ENCODE results near the gene APMAP.

APMAP gene

DNA sequence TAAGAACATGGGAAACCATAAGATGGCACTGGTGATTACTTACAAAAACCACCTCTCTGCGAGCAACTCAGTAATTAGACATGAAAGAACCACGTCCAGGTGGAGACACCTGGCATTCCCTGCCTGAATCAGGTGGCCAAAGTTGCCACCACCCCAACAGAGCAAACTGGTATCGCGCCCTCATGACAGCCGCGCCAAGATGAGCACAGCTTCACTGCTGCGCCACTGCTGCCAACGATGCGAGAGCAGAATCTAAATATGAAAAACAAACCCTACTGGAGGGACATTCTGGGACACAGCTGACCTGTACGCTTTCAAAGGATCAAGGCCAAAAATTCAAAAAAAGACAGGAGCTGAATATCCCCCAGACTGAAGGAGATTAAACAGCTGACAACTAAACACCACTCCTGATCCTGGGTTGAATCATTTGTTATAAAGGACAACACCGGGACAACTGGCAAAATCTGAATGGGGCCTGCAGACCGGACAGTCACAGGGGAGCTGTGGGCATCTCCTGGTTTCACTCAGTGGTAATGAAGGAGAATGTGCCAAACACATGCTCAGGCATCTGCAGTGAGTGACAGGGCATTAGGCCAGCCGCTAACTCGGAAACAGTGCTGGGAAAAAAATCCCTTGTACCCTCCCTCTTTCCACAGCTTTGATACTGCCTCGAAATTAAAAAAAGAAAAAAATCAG, 26.1 kb downstream of the APMAP start:
- H3K27ac ChIP-seq (ENCODE audit: low read length) = no peak overlapping the region
- no peak overlapping the region for H3K4me3 ChIP-seq (ENCODE audit: low read length)
- H3K36me3 ChIP-seq (ENCODE audit: insufficient read depth, low read depth, low read length) = peaks cover 74% of the 10 kb centered on the region

DNA sequence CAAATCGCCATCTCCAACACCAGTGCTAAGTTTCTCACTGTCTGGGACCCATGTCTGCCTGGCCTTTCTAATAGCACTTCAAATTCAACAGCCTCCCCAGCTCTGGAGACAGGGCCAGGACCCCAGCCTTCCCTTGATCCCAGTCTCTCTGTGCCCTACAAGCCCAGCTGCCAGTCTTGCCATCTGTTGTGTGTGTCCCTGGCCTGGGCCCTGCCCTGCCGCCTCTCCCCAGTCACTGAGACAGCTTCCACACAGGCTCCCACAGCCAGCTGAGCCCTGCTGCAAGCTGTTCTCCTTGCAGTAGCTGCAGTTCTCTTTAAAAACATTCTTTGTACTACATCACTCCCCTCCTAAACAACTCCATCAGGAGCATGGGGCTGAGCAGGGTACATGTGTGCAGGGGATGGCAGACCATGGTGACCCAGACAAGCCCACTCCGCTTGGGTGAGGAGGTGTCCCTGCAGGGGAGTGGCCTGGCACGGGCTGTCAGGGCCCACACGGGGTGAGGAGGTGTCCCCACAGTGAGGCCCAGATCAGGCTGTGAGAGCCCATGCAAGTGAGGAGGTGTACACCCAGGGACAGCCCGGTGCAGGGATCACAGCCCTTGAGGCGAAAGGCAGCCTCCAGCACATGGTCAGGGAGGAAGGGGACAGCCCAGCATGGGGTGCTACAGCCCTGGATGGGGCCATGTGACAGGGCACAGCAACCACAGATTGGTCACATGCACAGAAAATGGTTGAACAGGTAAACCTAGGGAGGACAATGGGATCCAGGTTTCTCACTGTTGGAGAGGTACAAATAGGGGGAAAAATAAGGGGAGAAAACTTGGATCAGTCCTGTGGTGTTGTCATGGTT, 27.3 kb downstream of the APMAP start:
- Histone ChIP-seq H3K4me1 (ENCODE audit: insufficient read depth, low read length) (no peaks in the 10 kb centered on the region), H3K27me3 (ENCODE audit: insufficient read depth, low read length) (no peaks in the 10 kb centered on the region), H3K9ac (ENCODE audit: low read depth, low read length) (no peak overlapping the region), H3K27ac (ENCODE audit: low read length) (no peak overlapping the region), H3K4me3 (ENCODE audit: low read length) (no peak overlapping the region), H3K36me3 (ENCODE audit: insufficient read depth, low read depth, low read length) (peaks cover 83% of the 10 kb centered on the region), H3K9me3 (ENCODE audit: insufficient read depth, low read depth, low read length) (no peaks in the 10 kb centered on the region)

More for the DNA sequence above, 26.1 kb downstream of the APMAP start:
- H3K9me3 ChIP-seq (ENCODE audit: insufficient read depth, low read depth, low read length) = no peaks in the 10 kb centered on the region
- no peaks in the 10 kb centered on the region for H3K27me3 ChIP-seq (ENCODE audit: insufficient read depth, low read length)
- H3K4me1 ChIP-seq (ENCODE audit: insufficient read depth, low read length) = no peaks in the 10 kb centered on the region
- H3K9ac ChIP-seq (ENCODE audit: low read depth, low read length) = no peak overlapping the region

DNA sequence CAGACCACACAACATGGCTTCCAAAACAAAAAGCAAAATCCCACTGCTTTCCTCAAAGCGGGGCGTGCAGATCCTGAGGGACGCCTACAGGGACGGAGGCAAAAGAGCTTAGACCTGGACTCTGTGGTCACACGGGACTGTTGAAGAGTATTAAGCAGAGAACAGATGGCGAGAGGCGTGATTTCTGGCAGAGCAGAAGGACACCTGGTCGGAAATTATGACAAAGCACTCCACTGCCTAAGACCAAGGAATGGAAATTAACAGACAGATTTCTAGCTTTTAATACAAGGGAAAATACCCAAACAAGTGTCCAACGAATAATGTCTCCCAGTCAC, 28.1 kb downstream of the APMAP start:
- Histone ChIP-seq H3K9ac (ENCODE audit: low read depth, low read length) (no peak overlapping the region), H3K27ac (ENCODE audit: low read length) (no peak overlapping the region), H3K9me3 (ENCODE audit: insufficient read depth, low read depth, low read length) (no peaks in the 10 kb centered on the region), H3K27me3 (ENCODE audit: insufficient read depth, low read length) (no peaks in the 10 kb centered on the region), H3K4me3 (ENCODE audit: low read length) (no peak overlapping the region), H3K36me3 (ENCODE audit: insufficient read depth, low read depth, low read length) (peaks cover 75% of the 10 kb centered on the region), H3K4me1 (ENCODE audit: insufficient read depth, low read length) (no peaks in the 10 kb centered on the region)

DNA sequence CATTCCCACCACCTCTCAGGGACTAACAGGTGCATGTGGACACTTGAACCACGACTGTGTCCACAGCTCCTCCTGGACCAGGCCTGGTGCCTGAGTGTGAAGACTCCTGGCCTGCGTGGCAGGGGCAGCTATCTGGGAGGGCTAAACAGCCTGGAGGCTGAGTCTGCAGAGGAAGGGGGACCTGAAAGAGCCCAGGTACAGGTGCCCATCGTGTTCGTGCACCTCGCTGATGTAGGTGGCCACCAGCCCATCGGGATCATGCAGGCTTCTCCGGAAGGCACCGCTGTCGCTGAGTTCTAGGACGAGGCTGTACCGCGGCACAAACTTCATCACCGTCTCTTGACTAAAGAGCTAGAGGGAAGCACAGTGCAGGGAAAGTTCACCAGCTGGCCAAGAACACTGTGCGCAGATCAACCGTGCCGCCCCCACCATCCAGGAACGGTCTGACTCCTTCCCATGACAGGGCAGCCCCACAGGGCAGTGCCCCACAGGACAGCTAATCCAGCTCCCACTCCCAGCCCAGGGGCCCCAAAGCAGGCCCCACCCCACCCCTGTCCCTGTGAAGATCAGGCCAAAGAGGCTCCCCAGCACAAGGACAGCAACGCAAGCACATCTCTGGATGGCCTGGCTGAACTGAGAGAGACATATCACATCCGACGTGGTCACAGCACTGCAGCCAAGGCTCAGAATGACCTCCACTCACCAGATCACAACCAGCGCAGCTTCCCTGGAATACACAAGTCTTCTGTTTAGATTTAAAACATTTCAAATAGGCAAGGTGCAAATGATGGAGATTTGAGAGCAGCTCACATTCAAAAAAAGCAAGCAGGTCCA, 28.7 kb downstream of the APMAP start:
- Histone ChIP-seq H3K4me1 (ENCODE audit: insufficient read depth, low read length) (no peaks in the 10 kb centered on the region), H3K9ac (ENCODE audit: low read depth, low read length) (no peak overlapping the region), H3K36me3 (ENCODE audit: insufficient read depth, low read depth, low read length) (peaks cover 71% of the 10 kb centered on the region), H3K4me3 (ENCODE audit: low read length) (no peak overlapping the region), H3K27me3 (ENCODE audit: insufficient read depth, low read length) (no peaks in the 10 kb centered on the region), H3K9me3 (ENCODE audit: insufficient read depth, low read depth, low read length) (no peaks in the 10 kb centered on the region), H3K27ac (ENCODE audit: low read length) (no peak overlapping the region)

DNA sequence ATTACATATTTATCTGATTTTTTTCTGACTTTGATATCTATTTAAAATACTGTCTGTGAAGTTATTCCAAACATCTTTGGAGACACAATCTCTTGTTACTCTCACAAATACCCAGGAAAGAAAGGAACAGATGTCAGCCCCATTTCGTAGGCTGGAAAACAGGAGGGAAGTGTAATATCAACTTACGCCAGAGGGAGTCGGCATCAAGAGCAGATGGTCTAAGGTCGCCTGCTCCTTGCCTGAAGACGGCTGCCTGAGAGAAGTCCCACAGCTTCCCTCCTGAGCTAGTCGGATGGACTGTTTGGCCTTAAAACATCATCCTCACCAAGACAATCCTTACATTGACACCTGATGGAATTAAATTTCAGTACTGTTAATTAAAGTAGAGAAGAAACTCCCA, 30.0 kb downstream of the APMAP start:
- peaks cover 64% of the 10 kb centered on the region for H3K36me3 ChIP-seq (ENCODE audit: insufficient read depth, low read depth, low read length)
- H3K9ac ChIP-seq (ENCODE audit: low read depth, low read length) = no peak overlapping the region
- H3K27ac ChIP-seq (ENCODE audit: low read length) = no peak overlapping the region

DNA sequence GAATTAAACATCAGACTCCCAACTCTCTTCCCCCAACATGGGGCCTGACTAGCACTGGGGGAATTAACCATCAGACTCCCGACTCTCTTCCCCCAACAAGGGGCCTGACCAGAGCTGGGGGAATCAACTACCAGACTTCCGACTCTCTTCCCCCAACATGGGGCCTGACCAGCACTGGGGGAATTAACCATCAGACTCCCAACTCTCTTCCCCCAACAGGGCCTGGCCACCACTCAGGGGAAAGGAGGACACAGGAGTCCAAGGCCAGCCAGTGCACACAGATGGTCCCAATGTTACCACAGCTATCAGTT, 30.4 kb downstream of the APMAP start:
- Histone ChIP-seq H3K9me3 (ENCODE audit: insufficient read depth, low read depth, low read length) (no peaks in the 10 kb centered on the region), H3K9ac (ENCODE audit: low read depth, low read length) (no peak overlapping the region), H3K4me3 (ENCODE audit: low read length) (no peak overlapping the region), H3K27ac (ENCODE audit: low read length) (no peak overlapping the region), H3K4me1 (ENCODE audit: insufficient read depth, low read length) (no peaks in the 10 kb centered on the region), H3K36me3 (ENCODE audit: insufficient read depth, low read depth, low read length) (peaks cover 63% of the 10 kb centered on the region), H3K27me3 (ENCODE audit: insufficient read depth, low read length) (no peaks in the 10 kb centered on the region)

More for the DNA sequence above, 30.0 kb downstream of the APMAP start:
- Histone ChIP-seq H3K4me1 (ENCODE audit: insufficient read depth, low read length) (no peaks in the 10 kb centered on the region), H3K27me3 (ENCODE audit: insufficient read depth, low read length) (no peaks in the 10 kb centered on the region), H3K9me3 (ENCODE audit: insufficient read depth, low read depth, low read length) (no peaks in the 10 kb centered on the region), H3K4me3 (ENCODE audit: low read length) (no peak overlapping the region)

DNA sequence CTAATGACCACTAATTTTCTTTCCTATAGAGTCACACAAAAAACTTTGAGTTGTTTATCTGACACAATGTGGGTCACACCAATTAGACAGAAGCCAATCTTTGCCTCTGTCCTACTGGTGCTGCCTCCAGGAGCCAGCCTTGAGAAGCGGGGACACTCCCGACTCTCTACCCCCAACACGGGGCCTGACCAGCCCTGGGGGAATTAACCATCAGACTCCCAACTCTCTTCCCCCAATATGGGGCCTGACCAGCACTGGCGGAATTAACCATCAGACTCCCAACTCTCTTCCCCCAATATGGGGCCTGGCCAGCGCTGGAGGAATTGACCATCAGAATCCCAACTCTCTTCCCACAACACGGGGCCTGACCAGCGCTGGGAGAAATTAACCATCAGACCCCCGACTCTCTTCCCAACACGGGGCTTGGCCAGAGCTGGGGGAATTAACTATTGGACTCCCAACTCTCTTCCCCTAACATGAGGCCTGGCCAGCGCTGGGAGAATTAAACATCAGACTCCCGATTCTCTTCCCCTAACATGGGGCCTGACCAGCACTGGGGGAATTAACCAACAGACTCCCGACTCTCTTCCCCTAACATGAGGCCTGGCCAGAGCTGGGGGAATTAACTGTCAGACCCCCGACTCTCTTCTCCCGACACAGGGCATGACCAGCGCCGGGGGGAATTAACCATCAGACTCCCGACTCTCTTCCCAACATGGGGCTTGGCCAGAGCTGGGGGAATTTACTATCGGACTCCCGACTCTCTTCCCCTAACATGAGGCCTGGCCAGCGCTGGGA, 31.0 kb downstream of the APMAP start:
- Histone ChIP-seq H3K36me3 (ENCODE audit: insufficient read depth, low read depth, low read length) (peaks cover 63% of the 10 kb centered on the region), H3K9ac (ENCODE audit: low read depth, low read length) (no peak overlapping the region), H3K4me1 (ENCODE audit: insufficient read depth, low read length) (no peaks in the 10 kb centered on the region), H3K4me3 (ENCODE audit: low read length) (no peak overlapping the region), H3K27ac (ENCODE audit: low read length) (no peak overlapping the region), H3K9me3 (ENCODE audit: insufficient read depth, low read depth, low read length) (no peaks in the 10 kb centered on the region), H3K27me3 (ENCODE audit: insufficient read depth, low read length) (no peaks in the 10 kb centered on the region)

DNA sequence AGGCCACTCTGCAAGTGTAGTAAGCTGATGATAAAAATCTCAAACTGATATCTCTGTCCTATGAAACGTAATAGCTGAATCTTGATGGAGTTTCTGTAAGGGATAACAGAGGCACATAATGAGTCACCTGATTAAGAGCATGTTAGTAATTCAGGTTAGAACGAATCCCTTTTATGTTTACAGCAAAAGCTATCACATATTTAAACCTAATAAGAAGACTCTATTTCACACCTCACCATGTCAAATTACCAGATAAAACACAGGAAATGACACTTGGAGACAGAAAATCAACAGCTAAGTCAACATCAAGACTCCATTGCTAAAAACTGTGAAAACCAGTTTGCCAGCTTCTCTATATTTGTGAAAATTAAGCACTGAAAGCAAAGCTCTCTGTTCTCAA, 31.7 kb downstream of the APMAP start:
- no peaks in the 10 kb centered on the region for H3K27me3 ChIP-seq (ENCODE audit: insufficient read depth, low read length)
- no peak overlapping the region for H3K27ac ChIP-seq (ENCODE audit: low read length)
- peaks cover 59% of the 10 kb centered on the region for H3K36me3 ChIP-seq (ENCODE audit: insufficient read depth, low read depth, low read length)
- H3K9ac ChIP-seq (ENCODE audit: low read depth, low read length) = no peak overlapping the region
- no peaks in the 10 kb centered on the region for H3K4me1 ChIP-seq (ENCODE audit: insufficient read depth, low read length)
- no peak overlapping the region for H3K4me3 ChIP-seq (ENCODE audit: low read length)
- no peaks in the 10 kb centered on the region for H3K9me3 ChIP-seq (ENCODE audit: insufficient read depth, low read depth, low read length)

DNA sequence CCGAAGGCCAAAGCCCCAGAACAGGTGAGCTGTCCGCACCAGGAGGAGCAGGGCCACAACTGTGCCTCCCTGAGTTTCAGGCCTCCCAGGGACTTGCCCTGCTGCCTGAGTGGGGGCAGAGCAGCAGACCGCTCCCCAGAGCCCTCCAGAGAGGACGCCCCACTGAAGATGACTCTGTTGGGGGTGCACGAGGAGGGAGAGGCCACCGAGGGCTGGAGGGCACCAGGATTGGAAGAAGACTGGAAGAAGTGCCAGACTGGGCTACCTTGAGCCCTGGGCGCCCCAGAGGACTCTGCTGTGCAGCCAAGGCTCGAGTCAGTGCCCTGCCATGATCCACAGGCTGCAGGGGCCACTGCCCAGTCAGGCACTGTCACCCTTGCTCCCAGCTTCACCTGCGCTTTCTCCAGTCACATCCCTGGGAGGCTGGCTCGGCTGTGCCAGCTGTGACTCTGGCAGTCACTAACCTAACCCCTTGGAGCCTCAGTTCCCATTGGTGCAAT, 32.2 kb downstream of the APMAP start:
- Histone ChIP-seq H3K4me1 (ENCODE audit: insufficient read depth, low read length) (no peaks in the 10 kb centered on the region), H3K4me3 (ENCODE audit: low read length) (no peak overlapping the region), H3K27me3 (ENCODE audit: insufficient read depth, low read length) (no peaks in the 10 kb centered on the region), H3K9ac (ENCODE audit: low read depth, low read length) (no peak overlapping the region), H3K9me3 (ENCODE audit: insufficient read depth, low read depth, low read length) (no peaks in the 10 kb centered on the region), H3K36me3 (ENCODE audit: insufficient read depth, low read depth, low read length) (peaks cover 54% of the 10 kb centered on the region), H3K27ac (ENCODE audit: low read length) (no peak overlapping the region)

DNA sequence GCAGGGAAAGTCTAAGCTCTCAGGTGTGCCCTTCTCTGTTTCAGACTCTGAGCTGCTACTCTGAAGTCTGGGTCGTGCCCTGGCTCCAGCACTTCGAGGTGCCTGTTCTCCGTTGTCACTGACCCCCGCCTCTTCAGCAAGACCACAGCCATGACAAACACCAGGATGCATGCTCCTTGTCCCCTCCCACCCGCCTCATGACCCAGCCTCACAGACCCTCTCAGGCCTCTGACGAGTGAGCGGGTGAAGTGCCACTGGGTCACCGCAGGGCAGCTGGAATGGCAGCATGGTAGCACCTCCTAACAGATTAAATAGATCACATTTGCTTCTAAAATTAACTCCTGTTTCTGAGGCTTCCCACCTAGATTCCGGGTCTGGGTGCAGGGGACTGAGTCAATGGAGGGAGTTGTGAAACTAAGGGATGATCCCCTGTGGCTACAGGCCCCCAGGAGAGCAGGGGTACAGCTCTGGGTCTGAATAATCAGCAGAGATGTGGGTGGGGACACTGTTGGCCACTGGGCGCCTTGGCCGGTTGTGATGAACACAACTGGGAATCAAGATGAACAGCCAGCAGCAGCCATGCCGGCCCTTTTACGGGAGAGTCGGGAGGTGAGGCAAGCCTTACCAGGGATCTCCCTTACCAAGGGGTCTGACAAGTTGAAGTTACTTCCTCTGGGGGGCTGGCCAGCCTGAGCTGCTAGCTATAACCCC, 32.8 kb downstream of the APMAP start:
- Histone ChIP-seq H3K4me3 (ENCODE audit: low read length) (no peak overlapping the region), H3K27me3 (ENCODE audit: insufficient read depth, low read length) (no peaks in the 10 kb centered on the region), H3K9ac (ENCODE audit: low read depth, low read length) (no peak overlapping the region), H3K9me3 (ENCODE audit: insufficient read depth, low read depth, low read length) (no peaks in the 10 kb centered on the region), H3K27ac (ENCODE audit: low read length) (no peak overlapping the region), H3K36me3 (ENCODE audit: insufficient read depth, low read depth, low read length) (peaks cover 52% of the 10 kb centered on the region), H3K4me1 (ENCODE audit: insufficient read depth, low read length) (no peaks in the 10 kb centered on the region)

All from iPS-20b (cell line).